Activated CD8-positive, alpha-beta T cell treated with anti-CD3 and anti-CD28 coated beads for 36 hours (primary cell): ENCODE results near the gene CRACR2B. TPM values are rescaled to one million over a fixed set of nuclear protein-coding genes. Genes with fewer than 3 reads are reported as not detected.

Source experiments
- ATAC-seq: fragments of 200-7000 bp; cut with Tn5 transposase; one replicate; pipeline ENCODE4 v1.10.0; 2021; ENCODE audit warnings: mild to moderate bottlenecking, moderate library complexity
- CTCF ChIA-PET: fragments of 350-600 bp; sonication (Branson Sonifier 250); formaldehyde crosslinking; loops from one replicate; lab custom pipeline; 2021; ENCODE audit warnings: antibody characterized with exemption; lab: Charles Lee
- POLR2A ChIA-PET: fragments of 350-600 bp; sonication (Branson Sonifier 250); formaldehyde crosslinking; loops from one replicate; lab custom pipeline; 2021; ENCODE audit warnings: antibody characterized with exemption; lab: Charles Lee
- DNase-seq: peaks from one replicate; pipeline ENCODE4 v3.0.0-alpha.2; 2020
- H3K27ac Mint-ChIP-seq: one replicate; pipeline ENCODE4 v1.8.0; 2021; ENCODE audit warnings: mild to moderate bottlenecking, mixed read lengths
- H3K27me3 Mint-ChIP-seq: one replicate; pipeline ENCODE4 v1.8.0; 2021; ENCODE audit warnings: mixed read lengths
- H3K36me3 Mint-ChIP-seq: one replicate; pipeline ENCODE4 v1.8.0; 2021; ENCODE audit warnings: low read depth, mixed read lengths
- H3K4me1 Mint-ChIP-seq: one replicate; pipeline ENCODE4 v1.8.0; 2021; ENCODE audit warnings: low read depth, mixed read lengths
- H3K4me3 Mint-ChIP-seq: one replicate; pipeline ENCODE4 v1.8.0; 2021; ENCODE audit warnings: mild to moderate bottlenecking, moderate library complexity, mixed read lengths
- H3K9me3 Mint-ChIP-seq: one replicate; pipeline ENCODE4 v1.8.0; 2021; ENCODE audit warnings: mixed read lengths
- CTCF ChIP-seq: fragments of 200-600 bp; IDR thresholded peaks from one replicate; pipeline ENCODE4 v1.8.0; 2022; ENCODE audit warnings: antibody characterized with exemption, mild to moderate bottlenecking
- intact Hi-C: fragments of 100-400 bp; cut with micrococcal nuclease; formaldehyde crosslinking; loops from one replicate; pipeline ENCODE4 v1.10.0; 2022
- total RNA-seq, 2 experiments: library from RNA; stranded (reverse); gene quantifications; one replicate each; pipeline ENCODE4 v1.2.3, GENCODE V29; 2021

The CRACR2B gene
- total RNA-seq, 2 experiments from 2014 or later = 2.1 to 2.4 TPM

DNA sequence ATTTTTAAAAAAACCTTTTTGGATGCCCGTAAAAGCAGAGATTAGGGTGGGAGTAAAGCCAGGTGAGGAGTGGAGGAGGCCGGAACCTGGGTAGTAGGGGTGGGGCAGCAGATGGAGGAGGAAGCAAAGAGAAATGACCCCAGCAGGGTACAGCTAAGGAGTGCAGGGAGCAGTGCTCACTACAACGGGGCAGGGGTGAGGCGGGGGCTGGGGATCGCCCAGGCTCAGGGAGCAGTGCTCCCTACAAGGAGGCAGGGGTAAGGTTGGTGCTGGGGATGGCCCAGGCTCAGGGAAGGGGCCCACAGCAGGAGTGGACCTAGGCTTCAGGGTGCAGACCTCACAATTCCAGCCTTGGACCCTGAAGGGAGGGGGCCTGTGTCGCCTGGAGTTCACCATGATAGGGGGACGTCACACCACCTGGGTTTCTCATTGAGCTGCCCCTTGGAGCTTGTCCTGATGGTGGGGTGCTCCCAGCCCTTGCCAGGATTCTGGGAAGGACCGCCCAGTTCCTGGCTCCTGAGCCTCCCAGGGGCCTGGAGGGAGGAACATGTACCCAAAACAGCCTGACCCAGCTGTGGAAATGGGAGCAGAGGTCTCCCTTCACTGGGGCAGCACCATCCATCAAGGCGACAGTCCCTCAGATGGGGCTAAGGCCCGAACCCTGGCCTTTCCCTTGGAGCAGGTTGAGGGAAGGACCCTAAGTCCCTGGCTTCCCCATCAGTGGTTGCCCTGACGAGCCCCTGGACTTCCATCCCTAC, 11.9 kb upstream of the CRACR2B start:
- H3K36me3 Mint-ChIP-seq = peaks cover 31% of the 10 kb centered on the region

GRCh38 chr11:816433-816779, 11.3 kb upstream of the CRACR2B start:
- peaks cover 23% of the 10 kb centered on the region for H3K4me1 Mint-ChIP-seq
- ATAC-seq (no peak), DNase-seq (no peak)
- intact Hi-C loops = no loop called here
- ChIA-PET POLR2A (interaction anchor here (0.8 to 15.6 kb wide), 2 partner anchors 13 to 18 kb away, joined by 3 to 273 read pairs; partner anchors contain the start of genes CD151, CRACR2B, POLR2L and TSPAN4), CTCF (no interaction called here)
- no peak overlapping the region for H3K27ac Mint-ChIP-seq
- peaks cover 25% of the 10 kb centered on the region for H3K36me3 Mint-ChIP-seq
- TF ChIP-seq CTCF = no peak
- H3K4me3 Mint-ChIP-seq = no peak overlapping the region
- H3K9me3 Mint-ChIP-seq = no peaks in the 10 kb centered on the region
- H3K27me3 Mint-ChIP-seq = no peaks in the 10 kb centered on the region

More for the DNA sequence above, 11.9 kb upstream of the CRACR2B start:
- CTCF ChIA-PET = no interaction called here
- DNase-seq (no peak), ATAC-seq (no peak)
- Mint-ChIP-seq H3K9me3 (no peaks in the 10 kb centered on the region), H3K4me1 (peaks cover 24% of the 10 kb centered on the region), H3K27me3 (no peaks in the 10 kb centered on the region), H3K27ac (no peak overlapping the region), H3K4me3 (no peak overlapping the region)
- intact Hi-C loops = no loop called here
- POLR2A ChIA-PET = interaction anchor here (0.8 to 15.6 kb wide), 4 partner anchors 12 to 19 kb away, joined by 3 to 273 read pairs (median 4); partner anchors contain the start of genes CD151, CRACR2B, POLR2L and TSPAN4
- no peak for TF ChIP-seq CTCF

DNA sequence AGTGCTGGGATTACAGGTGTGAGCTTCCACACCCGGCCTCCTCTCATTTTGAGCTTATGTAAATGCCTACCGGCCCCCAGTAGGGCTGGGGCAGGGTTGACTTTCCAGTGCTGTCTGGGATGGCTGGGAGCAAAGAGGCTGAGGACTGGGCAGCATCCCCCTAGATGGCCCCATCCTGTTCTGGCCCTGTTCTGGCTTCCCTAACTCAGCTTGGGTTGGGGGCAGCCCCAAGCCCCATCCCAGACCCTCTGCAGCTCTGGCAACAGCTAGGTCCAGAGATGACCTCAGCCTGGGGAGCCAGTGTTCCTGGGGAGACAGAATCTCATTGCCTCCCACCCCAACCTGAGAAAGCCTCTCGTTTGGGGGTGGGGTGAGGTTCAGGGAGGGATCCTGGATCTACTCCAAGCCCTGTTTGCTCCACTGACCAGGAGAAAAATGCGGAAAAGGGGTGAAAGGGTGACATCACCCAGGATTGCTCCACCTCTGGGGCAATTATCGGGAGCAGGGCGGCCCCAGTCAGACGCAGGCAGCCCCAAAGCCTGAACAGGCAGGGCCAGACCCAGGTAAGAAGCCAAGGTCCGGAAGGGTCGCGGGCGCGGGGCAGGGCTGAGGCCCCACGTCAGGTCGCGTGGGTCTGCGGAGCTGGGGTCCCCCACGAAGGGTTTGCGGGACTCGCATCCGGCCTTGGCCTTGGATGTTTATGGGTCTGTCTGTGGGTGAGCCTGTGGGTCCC, 9.2 kb upstream of the CRACR2B start, which contains the start of gene PNPLA2:
Gene PNPLA2 (plus strand): TSS at position 519 of the 733 bp plus-strand sequence. CDS start 805 bp downstream, outside the sequence.
- H3K36me3 Mint-ChIP-seq = peaks cover 10% of the 10 kb centered on the region
- peak within 1 kb of the TSS; percentile 64 for H3K27ac Mint-ChIP-seq
- intact Hi-C loops = no loop called here
- ATAC-seq (no peak), DNase-seq (no peak)
- TF ChIP-seq CTCF = no peak
- peak within 1 kb of the TSS; percentile 73 for H3K4me3 Mint-ChIP-seq
- no peaks in the 10 kb centered on the region for H3K9me3 Mint-ChIP-seq
- ChIA-PET POLR2A (interaction anchor here (0.9 to 15.6 kb wide), 8 partner anchors 7 to 22 kb away, joined by 3 to 273 read pairs (median 4); partner anchors contain the start of genes CD151, CRACR2B, POLR2L and RPLP2), CTCF (interaction anchor here (1.2 to 2.2 kb wide), 5 partner anchors 10 to 25 kb away, joined by 3 to 11 read pairs (median 3); partner anchors contain the start of gene CD151)
- no peaks in the 10 kb centered on the region for H3K27me3 Mint-ChIP-seq
- H3K4me1 Mint-ChIP-seq = peaks cover 10% of the 10 kb centered on the region

DNA sequence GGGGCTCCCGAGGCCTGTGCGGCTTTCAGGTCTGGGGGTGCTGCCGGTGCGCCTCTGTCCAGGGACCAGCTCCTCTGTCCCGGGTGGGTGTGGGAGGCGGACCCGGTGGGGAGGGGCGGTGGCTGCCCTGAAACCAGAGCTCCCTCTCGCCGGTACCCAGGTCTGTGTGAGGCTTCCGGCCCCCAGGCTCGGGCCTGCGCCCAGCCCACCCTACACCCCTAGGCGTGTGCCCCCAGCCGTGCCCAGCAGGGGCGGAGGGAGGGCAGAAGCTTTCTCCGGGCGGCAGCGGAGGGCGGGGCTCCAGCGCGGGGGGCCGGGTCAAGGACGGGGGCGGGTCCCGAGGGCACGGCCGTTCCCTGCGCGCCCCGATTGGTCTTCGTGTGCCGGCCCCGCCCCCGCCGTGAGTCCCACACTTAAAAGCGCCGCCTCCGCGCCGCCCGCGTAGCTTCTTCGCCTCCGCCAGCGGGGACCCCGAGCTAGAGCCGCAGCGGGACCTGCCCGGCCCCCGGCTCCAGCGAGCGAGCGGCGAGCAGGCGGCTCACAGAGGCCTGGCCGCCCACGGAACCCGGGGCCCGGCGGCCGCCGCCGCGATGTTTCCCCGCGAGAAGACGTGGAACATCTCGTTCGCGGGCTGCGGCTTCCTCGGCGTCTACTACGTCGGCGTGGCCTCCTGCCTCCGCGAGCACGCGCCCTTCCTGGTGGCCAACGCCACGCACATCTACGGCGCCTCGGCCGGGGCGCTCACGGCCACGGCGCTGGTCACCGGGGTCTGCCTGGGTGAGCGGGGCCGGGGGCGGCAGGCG, 8.4 kb upstream of the CRACR2B start:
- Mint-ChIP-seq H3K27ac (peak overlapping the region; percentile 64), H3K4me1 (peaks cover 10% of the 10 kb centered on the region), H3K36me3 (peaks cover 8% of the 10 kb centered on the region), H3K9me3 (no peaks in the 10 kb centered on the region), H3K27me3 (no peaks in the 10 kb centered on the region), H3K4me3 (peak overlapping the region; percentile 73)
- intact Hi-C loops = no loop called here
- DNase-seq = peak; percentile 94
- POLR2A ChIA-PET = interaction anchor here (0.9 to 15.6 kb wide), 9 partner anchors 8 to 24 kb away, joined by 3 to 273 read pairs (median 4); partner anchors contain the start of genes CD151, CRACR2B, POLR2L and RPLP2
- ATAC-seq = peak; percentile 85
- TF ChIP-seq CTCF = peak; percentile 56
- CTCF ChIA-PET = interaction anchor here (0.6 to 2.2 kb wide), 7 partner anchors 8 to 232 kb away, joined by 3 to 11 read pairs (median 3); partner anchors contain the start of gene CD151
